Measurements from ENCODE around the gene LLGL2. TPM values are rescaled to one million over a fixed set of nuclear protein-coding genes. Genes with fewer than 3 reads are reported as not detected.

Gene LLGL2
- total and polyA plus RNA-seq, 2 donors (not counting 1 experiment from before 2014, with no cell fraction given), result 40.6 to 52.0 TPM

- Histone ChIP-seq H3K4me1 (ENCODE audit: control insufficient read depth in 2 of 2, insufficient read depth in 2 of 2, low read length in 2 of 2) (peaks cover 15 to 18% of the 10 kb centered on the region in 2 donors), H3K4me2 (replicated peaks; ENCODE audit: low read depth, low read length, poor library complexity, severe bottlenecking) (no peak overlapping the region), H3K36me3 (replicated peaks in 1 of 2; ENCODE audit: control extremely low read depth in 1 of 2, control insufficient read depth in 1 of 2, extremely low read depth in 1 of 2, insufficient read depth in 2 of 2, low read length in 1 of 2) (peaks cover 0 to 3% of the 10 kb centered on the region in 2 experiments), H4K20me1 (ENCODE audit: control insufficient read depth, insufficient read depth, low read length, poor library complexity, severe bottlenecking) (no peaks in the 10 kb centered on the region), H3K4me3 (ENCODE audit: control extremely low read depth in 1 of 5, extremely low read depth in 1 of 5, insufficient read depth in 1 of 5, low read depth in 2 of 5, low read length in 4 of 5) (no peak overlapping the region), H3K27me3 (replicated peaks in 1 of 4; ENCODE audit: control extremely low read depth in 1 of 4, control insufficient read depth in 3 of 4, insufficient read depth in 4 of 4, low read length in 3 of 4) (no peaks in the 10 kb centered on the region), H2AFZ (ENCODE audit: insufficient read depth, low read depth, low read length, poor library complexity, severe bottlenecking) (no peak overlapping the region), H3K9me3 (ENCODE audit: control extremely low read depth in 1 of 3, control insufficient read depth in 2 of 3, insufficient read depth in 1 of 3, low read length in 2 of 3) (no peaks in the 10 kb centered on the region), H3K79me2 (ENCODE audit: control insufficient read depth, insufficient read depth, low read length) (no peaks in the 10 kb centered on the region), H3K9ac (ENCODE audit: low read length) (no peak overlapping the region), H3K27ac (ENCODE audit: low read length in 2 of 2) (no peak overlapping the region)
- H3K4me1 Mint-ChIP-seq, result peaks cover 14% of the 10 kb centered on the region
- 94% methylated on average over 9 of the region's 10 CpGs for WGBS (ENCODE audit: insufficient coverage)
- H3K27me3 Mint-ChIP-seq, result no peaks in the 10 kb centered on the region
- DNase-seq (no peak), ATAC-seq (ENCODE audit: low read depth) (no peak)
- H3K27ac Mint-ChIP-seq, result no peak overlapping the region
- CTCF ChIA-PET, result no interaction called here
- intact Hi-C loops (cut with micrococcal nuclease), result no loop called here
- TF ChIP-seq CTCF (IDR thresholded peaks at IDR 0.05) (no peak), EZH2 (IDR thresholded peaks at IDR 0.05; ENCODE audit: borderline replicate concordance, insufficient read depth, low read depth, low read length, poor library complexity, severe bottlenecking) (no peak)
- POLR2A ChIA-PET, result no interaction called here
- H3K9me3 Mint-ChIP-seq (ENCODE audit: insufficient read depth), result no peaks in the 10 kb centered on the region
- no peak overlapping the region for H3K4me3 Mint-ChIP-seq
Measured at GRCh38 chr17:75575197-75575596, 49.7 kb downstream of the LLGL2 start.

DNA sequence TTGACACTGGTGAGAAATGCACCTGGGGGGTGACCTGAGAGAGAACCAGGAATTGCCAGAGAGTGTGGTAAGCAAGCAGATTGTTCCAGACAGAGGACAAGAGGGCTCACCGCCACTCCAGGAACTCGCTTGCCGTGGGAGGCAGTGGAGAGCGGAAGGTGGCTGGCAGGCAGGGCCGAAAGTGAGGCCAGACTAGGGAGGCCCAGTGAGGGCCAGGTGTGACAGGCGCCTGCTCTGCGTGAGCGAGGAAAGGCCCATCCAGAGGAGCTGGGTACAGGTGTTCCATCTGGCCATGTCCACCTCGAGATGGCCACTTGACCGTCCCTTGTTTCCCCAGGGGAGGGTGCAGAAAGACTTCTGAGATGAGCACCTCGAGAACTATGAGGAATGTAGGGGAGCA is 50.2 kb downstream of the LLGL2 start:
- POLR2A ChIA-PET, result no interaction called here
- Histone ChIP-seq H3K36me3 (replicated peaks in 1 of 2; ENCODE audit: control extremely low read depth in 1 of 2, control insufficient read depth in 1 of 2, extremely low read depth in 1 of 2, insufficient read depth in 2 of 2, low read length in 1 of 2) (peaks cover 0 to 3% of the 10 kb centered on the region in 2 experiments), H3K4me1 (ENCODE audit: control insufficient read depth in 2 of 2, insufficient read depth in 2 of 2, low read length in 2 of 2) (peaks cover 11 to 13% of the 10 kb centered on the region in 2 donors), H3K4me3 (ENCODE audit: control extremely low read depth in 1 of 5, extremely low read depth in 1 of 5, insufficient read depth in 1 of 5, low read depth in 2 of 5, low read length in 4 of 5) (no peak overlapping the region), H3K27ac (ENCODE audit: low read length in 2 of 2) (no peak overlapping the region), H3K79me2 (ENCODE audit: control insufficient read depth, insufficient read depth, low read length) (no peaks in the 10 kb centered on the region), H3K27me3 (replicated peaks in 1 of 4; ENCODE audit: control extremely low read depth in 1 of 4, control insufficient read depth in 3 of 4, insufficient read depth in 4 of 4, low read length in 3 of 4) (no peaks in the 10 kb centered on the region), H2AFZ (ENCODE audit: insufficient read depth, low read depth, low read length, poor library complexity, severe bottlenecking) (no peak overlapping the region), H4K20me1 (ENCODE audit: control insufficient read depth, insufficient read depth, low read length, poor library complexity, severe bottlenecking) (no peaks in the 10 kb centered on the region), H3K9ac (ENCODE audit: low read length) (no peak overlapping the region), H3K9me3 (ENCODE audit: control extremely low read depth in 1 of 3, control insufficient read depth in 2 of 3, insufficient read depth in 1 of 3, low read length in 2 of 3) (peaks cover 0 to 3% (median 0%) of the 10 kb centered on the region in 3 donors), H3K4me2 (replicated peaks; ENCODE audit: low read depth, low read length, poor library complexity, severe bottlenecking) (no peak overlapping the region)
- no peak for DNase-seq
- H3K4me3 Mint-ChIP-seq, result no peak overlapping the region
- CTCF ChIA-PET, result no interaction called here
- H3K4me1 Mint-ChIP-seq, result peaks cover 9% of the 10 kb centered on the region
- ATAC-seq (ENCODE audit: low read depth), result no peak
- WGBS (ENCODE audit: insufficient coverage), result 94% methylated on average over 11 of the region's 11 CpGs
- no peak overlapping the region for H3K27ac Mint-ChIP-seq
- intact Hi-C loops (cut with micrococcal nuclease), result no loop called here
- H3K27me3 Mint-ChIP-seq, result no peaks in the 10 kb centered on the region
- TF ChIP-seq EZH2 (IDR thresholded peaks at IDR 0.05; ENCODE audit: borderline replicate concordance, insufficient read depth, low read depth, low read length, poor library complexity, severe bottlenecking) (no peak), CTCF (IDR thresholded peaks at IDR 0.05) (no peak)
- no peaks in the 10 kb centered on the region for H3K9me3 Mint-ChIP-seq (ENCODE audit: insufficient read depth)
